ENCODE results near the gene CBLN3.

- no peak for TF ChIP-seq POLR2A (IDR thresholded peaks at IDR 0.05)
- TF ChIP-seq, protein P1, sequence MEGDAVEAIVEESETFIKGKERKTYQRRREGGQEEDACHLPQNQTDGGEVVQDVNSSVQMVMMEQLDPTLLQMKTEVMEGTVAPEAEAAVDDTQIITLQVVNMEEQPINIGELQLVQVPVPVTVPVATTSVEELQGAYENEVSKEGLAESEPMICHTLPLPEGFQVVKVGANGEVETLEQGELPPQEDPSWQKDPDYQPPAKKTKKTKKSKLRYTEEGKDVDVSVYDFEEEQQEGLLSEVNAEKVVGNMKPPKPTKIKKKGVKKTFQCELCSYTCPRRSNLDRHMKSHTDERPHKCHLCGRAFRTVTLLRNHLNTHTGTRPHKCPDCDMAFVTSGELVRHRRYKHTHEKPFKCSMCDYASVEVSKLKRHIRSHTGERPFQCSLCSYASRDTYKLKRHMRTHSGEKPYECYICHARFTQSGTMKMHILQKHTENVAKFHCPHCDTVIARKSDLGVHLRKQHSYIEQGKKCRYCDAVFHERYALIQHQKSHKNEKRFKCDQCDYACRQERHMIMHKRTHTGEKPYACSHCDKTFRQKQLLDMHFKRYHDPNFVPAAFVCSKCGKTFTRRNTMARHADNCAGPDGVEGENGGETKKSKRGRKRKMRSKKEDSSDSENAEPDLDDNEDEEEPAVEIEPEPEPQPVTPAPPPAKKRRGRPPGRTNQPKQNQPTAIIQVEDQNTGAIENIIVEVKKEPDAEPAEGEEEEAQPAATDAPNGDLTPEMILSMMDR (IDR thresholded peaks at IDR 0.05 in 4 of 5, conservative IDR thresholded peaks at IDR 0.05 in 1 of 5), result no peak
Measured at GRCh38 chr14:24395609-24396582, 33.6 kb downstream of the CBLN3 start.

Measured in gastrocnemius medialis (tissue), 4 donors.